MCF 10A (cell line): Measurements from ENCODE around the gene KLF11. TPM values are rescaled to one million over a fixed set of nuclear protein-coding genes. Genes with fewer than 3 reads are reported as not detected.

Experiments
- BruUV-seq: library from RNA; stranded (reverse); fragments of 400-500 nt; replicated peaks from 2 replicates; lab custom pipeline; 2021; lab: Mats Ljungman, UMichigan
- CTCF ChIA-PET: fragments of 300-600 bp; sonication (Branson Sonifier 250); formaldehyde crosslinking; extraction: SDS; loops from one replicate; lab custom pipeline; 2021; ENCODE audit warnings: antibody characterized with exemption, inconsistent platforms; lab: Yijun Ruan, JAX
- POLR2A ChIA-PET: fragments of 300-600, 350-650 bp; sonication (Branson Sonifier 250); formaldehyde crosslinking; extraction: SDS; loops from one replicate; lab custom pipeline; 2020; ENCODE audit warnings: antibody characterized with exemption, inconsistent platforms; lab: Yijun Ruan, JAX
- DNase-seq: peaks from one replicate; pipeline ENCODE4 v3.0.0-alpha.2; 2018; ENCODE audit not compliant: unreplicated experiment
- H3K27ac Mint-ChIP-seq: one replicate; pipeline ENCODE4 v1.8.0; 2022; ENCODE audit warnings: mild to moderate bottlenecking, low read depth, mixed read lengths; ENCODE audit not compliant: unreplicated experiment
- H3K27me3 Mint-ChIP-seq: one replicate; pipeline ENCODE4 v1.8.0; 2022; ENCODE audit warnings: mixed read lengths; ENCODE audit not compliant: insufficient read depth, unreplicated experiment
- H3K36me3 Mint-ChIP-seq: one replicate; pipeline ENCODE4 v1.8.0; 2022; ENCODE audit warnings: mild to moderate bottlenecking, moderate library complexity, mixed read lengths; ENCODE audit not compliant: insufficient read depth, unreplicated experiment
- H3K4me1 Mint-ChIP-seq: one replicate; pipeline ENCODE4 v1.8.0; 2022; ENCODE audit warnings: mixed read lengths; ENCODE audit not compliant: insufficient read depth, unreplicated experiment
- H3K4me3 Mint-ChIP-seq: one replicate; pipeline ENCODE4 v1.8.0; 2022; ENCODE audit warnings: mild to moderate bottlenecking, moderate library complexity, mixed read lengths; ENCODE audit not compliant: unreplicated experiment
- H3K9me3 Mint-ChIP-seq: one replicate; pipeline ENCODE4 v1.8.0; 2022; ENCODE audit warnings: mixed read lengths; ENCODE audit not compliant: unreplicated experiment
- intact Hi-C: fragments of 100-400 bp; cut with micrococcal nuclease; formaldehyde crosslinking; loops from 2 replicates; pipeline ENCODE4 v1.14.1; 2022
- total RNA-seq: library from RNA; stranded (reverse); gene quantifications from 2 replicates; pipeline ENCODE4 v1.2.3, GENCODE V29; 2022
- TF ChIP-seq, protein P1 (sequence below): fragments of 200-600 bp; IDR thresholded peaks from one replicate; pipeline ENCODE4 v1.8.0; 2022; ENCODE audit warnings: antibody characterized with exemption, mild to moderate bottlenecking; ENCODE audit not compliant: unreplicated experiment

The KLF11 gene
- total RNA-seq, 1 experiment from 2014 or later = 7.1 TPM

DNA sequence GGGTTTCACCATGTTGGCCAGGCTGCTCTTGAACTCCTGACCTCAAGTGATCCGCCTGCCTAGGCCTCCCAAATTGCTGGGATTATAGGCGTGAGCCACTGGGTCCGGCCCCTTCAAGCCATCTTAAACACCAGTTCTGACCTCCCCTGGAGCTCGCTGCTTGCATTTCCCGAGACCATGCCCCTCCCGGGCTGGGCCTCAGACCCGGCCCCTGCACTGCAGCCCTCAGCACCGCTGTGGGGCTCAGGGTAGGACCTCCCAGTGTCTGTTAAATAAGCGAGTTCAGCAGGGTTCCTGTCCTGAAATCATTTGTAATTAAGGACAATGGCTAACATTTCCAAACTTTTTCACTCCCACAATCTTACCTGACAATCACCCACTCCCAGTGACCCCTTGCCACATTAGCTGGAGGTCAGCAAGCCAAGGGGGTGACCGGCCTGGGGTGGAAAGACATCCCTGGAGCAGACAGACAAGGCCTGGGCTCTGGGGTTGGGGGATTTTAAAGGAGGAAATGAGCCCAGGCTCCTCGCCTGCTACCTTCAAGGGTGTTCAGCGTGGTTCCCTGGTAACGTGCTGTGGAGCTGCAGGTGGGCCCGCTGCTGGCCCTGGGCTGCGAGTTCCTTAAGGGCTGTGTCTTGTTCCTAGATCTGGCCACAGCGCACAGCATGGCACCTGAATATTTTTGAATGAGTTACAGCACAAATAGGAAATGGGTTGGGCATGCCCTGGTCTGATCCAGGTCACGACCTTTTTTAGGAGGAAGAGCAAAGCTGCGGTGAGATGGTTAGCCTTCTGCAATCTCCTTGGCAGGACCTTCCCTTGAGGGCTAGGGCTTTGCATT lies 21.8 kb downstream of the KLF11 start:
- no TSS peak for BruUV-seq
- TF ChIP-seq, protein P1, sequence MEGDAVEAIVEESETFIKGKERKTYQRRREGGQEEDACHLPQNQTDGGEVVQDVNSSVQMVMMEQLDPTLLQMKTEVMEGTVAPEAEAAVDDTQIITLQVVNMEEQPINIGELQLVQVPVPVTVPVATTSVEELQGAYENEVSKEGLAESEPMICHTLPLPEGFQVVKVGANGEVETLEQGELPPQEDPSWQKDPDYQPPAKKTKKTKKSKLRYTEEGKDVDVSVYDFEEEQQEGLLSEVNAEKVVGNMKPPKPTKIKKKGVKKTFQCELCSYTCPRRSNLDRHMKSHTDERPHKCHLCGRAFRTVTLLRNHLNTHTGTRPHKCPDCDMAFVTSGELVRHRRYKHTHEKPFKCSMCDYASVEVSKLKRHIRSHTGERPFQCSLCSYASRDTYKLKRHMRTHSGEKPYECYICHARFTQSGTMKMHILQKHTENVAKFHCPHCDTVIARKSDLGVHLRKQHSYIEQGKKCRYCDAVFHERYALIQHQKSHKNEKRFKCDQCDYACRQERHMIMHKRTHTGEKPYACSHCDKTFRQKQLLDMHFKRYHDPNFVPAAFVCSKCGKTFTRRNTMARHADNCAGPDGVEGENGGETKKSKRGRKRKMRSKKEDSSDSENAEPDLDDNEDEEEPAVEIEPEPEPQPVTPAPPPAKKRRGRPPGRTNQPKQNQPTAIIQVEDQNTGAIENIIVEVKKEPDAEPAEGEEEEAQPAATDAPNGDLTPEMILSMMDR = no peak

DNA sequence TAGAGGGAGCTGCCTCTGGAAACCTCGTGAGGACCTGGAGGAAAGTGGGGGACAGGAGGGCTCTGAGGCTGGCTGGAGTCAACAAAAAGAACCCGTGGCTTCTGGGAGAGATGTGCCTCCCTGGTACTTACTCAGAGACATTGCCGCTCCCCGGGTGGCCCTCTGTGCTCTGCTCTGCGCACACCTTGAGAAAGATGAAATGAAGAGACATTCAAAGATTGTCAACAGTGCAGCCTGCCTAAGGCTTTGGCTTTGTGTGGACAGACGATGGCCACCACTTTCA lies 22.4 kb downstream of the KLF11 start:
- TF ChIP-seq, protein P1 = no peak
- no peaks in the 10 kb centered on the region for H3K4me1 Mint-ChIP-seq
- intact Hi-C loops = no loop called here

More for the DNA sequence above, 21.8 kb downstream of the KLF11 start:
- intact Hi-C loops = no loop called here
- DNase-seq = no peak
- Mint-ChIP-seq H3K4me1 (no peaks in the 10 kb centered on the region), H3K36me3 (no peaks in the 10 kb centered on the region), H3K27me3 (no peaks in the 10 kb centered on the region), H3K4me3 (no peak overlapping the region), H3K27ac (no peak overlapping the region), H3K9me3 (peaks cover 8% of the 10 kb centered on the region)
- CTCF ChIA-PET = interaction anchor here (0.7 to 12.5 kb wide), 7 partner anchors 8 to 370 kb away, joined by 3 to 141 read pairs (median 4); no protein-coding TSS in a partner anchor
- POLR2A ChIA-PET = interaction anchor here (0.7 to 1.5 kb wide), 2 partner anchors 8 to 12 kb away, joined by 3 read pairs; no protein-coding TSS in a partner anchor

DNA sequence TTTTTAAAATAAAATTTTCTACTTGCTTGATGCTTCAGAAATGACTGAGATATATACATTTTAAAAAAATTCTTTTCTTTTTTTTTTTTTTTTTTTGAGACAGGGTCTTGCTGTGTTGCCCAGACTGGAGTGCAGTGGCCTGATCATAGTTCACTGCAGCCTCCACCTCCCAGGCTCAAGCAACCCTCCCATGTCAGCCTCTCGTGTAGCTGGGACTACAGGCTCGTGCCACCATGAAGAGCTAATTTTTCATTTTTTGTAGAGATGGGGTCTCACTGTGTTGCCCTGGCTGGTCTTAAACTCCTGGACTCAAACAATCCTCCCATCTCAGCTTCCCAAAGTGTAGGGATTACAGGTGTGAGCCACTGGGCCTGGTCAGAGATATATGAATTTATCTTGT lies 24.0 kb downstream of the KLF11 start:
- POLR2A ChIA-PET = interaction anchor here (1.0 kb wide), 1 partner anchor 10 kb away, joined by 3 read pairs; no protein-coding TSS in a partner anchor
- peaks cover 8% of the 10 kb centered on the region for H3K9me3 Mint-ChIP-seq
- no peak overlapping the region for H3K4me3 Mint-ChIP-seq
- TF ChIP-seq, protein P1 = no peak
- DNase-seq = no peak
- CTCF ChIA-PET = interaction anchor here (0.7 to 12.5 kb wide), 7 partner anchors 10 to 368 kb away, joined by 3 to 141 read pairs (median 4); no protein-coding TSS in a partner anchor
- H3K36me3 Mint-ChIP-seq = peaks cover 2% of the 10 kb centered on the region
- H3K4me1 Mint-ChIP-seq = peaks cover 2% of the 10 kb centered on the region
- BruUV-seq = no TSS peak
- intact Hi-C loops = no loop called here
- no peaks in the 10 kb centered on the region for H3K27me3 Mint-ChIP-seq
- no peak overlapping the region for H3K27ac Mint-ChIP-seq

More for the DNA sequence above, 22.4 kb downstream of the KLF11 start:
- ChIA-PET POLR2A (interaction anchor here (0.7 kb wide), 1 partner anchor 12 kb away, joined by 3 read pairs; no protein-coding TSS in a partner anchor), CTCF (interaction anchor here (0.7 to 12.5 kb wide), 4 partner anchors 9 to 369 kb away, joined by 3 to 141 read pairs (median 66); no protein-coding TSS in a partner anchor)
- H3K9me3 Mint-ChIP-seq = peaks cover 8% of the 10 kb centered on the region
- H3K4me3 Mint-ChIP-seq = no peak overlapping the region
- no TSS peak for BruUV-seq
- H3K27me3 Mint-ChIP-seq = no peaks in the 10 kb centered on the region
- no peak overlapping the region for H3K27ac Mint-ChIP-seq
- no peaks in the 10 kb centered on the region for H3K36me3 Mint-ChIP-seq
- DNase-seq = no peak

DNA sequence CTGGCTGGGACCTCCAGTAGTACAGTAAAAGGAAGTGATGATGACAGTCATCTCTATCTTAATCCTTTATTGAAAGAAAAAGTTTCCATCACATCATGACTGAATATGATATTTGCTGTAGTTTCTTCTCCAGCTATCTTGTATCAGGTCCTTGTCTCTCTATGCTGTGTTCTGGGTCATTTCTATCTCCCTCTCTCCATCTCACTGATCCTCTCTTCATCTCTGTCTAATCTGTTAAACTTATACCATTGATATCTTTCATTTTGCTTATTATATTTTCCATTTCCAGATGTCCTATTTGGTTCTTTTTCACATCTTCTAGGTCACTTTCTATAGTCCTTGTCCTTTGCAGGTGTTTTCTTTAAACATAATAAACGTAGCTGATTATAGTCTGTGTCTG lies 24.5 kb downstream of the KLF11 start:
- peaks cover 5% of the 10 kb centered on the region for H3K36me3 Mint-ChIP-seq
- ChIA-PET POLR2A (no interaction called here), CTCF (interaction anchor here (0.7 to 12.5 kb wide), 6 partner anchors 11 to 367 kb away, joined by 3 to 141 read pairs (median 4); no protein-coding TSS in a partner anchor)
- H3K4me3 Mint-ChIP-seq = no peak overlapping the region
- TF ChIP-seq, protein P1 = no peak
- H3K9me3 Mint-ChIP-seq = peaks cover 8% of the 10 kb centered on the region
- no peaks in the 10 kb centered on the region for H3K27me3 Mint-ChIP-seq
- DNase-seq = no peak
- intact Hi-C loops = no loop called here
- BruUV-seq = no TSS peak
- H3K4me1 Mint-ChIP-seq = peaks cover 7% of the 10 kb centered on the region
- H3K27ac Mint-ChIP-seq = no peak overlapping the region
